ENCODE measurements around the gene JAKMIP2. TPM values are rescaled to one million over a fixed set of nuclear protein-coding genes. Genes with fewer than 3 reads are reported as not detected.

JAKMIP2 gene
- total RNA-seq, 1 donor from 2014 or later, result 1.8 TPM

DNA sequence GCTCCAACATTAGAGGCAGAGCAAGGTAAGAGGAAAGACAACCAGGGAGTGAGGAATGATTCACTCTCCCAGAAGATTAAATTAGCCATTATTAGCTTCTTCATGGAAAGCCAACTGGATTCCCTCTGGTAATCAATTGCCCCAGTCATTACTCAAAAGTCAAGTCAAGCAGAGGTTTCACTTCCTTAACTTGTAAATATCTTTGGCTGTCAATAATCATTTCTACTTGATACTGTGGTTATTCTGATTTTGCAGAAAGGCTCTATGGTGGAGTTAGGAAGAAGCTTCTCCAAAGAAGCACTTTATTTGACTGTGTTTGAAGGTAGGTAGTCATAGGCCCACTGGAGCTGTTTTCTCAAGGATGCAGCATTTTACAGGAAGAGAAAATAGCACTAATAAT is 78.0 kb downstream of the JAKMIP2 start:
- no peak overlapping the region for H3K27ac Mint-ChIP-seq (ENCODE audit: unreplicated experiment)
- no peaks in the 10 kb centered on the region for H3K9me3 Mint-ChIP-seq (ENCODE audit: unreplicated experiment)
- H3K36me3 Mint-ChIP-seq (ENCODE audit: unreplicated experiment), result no peaks in the 10 kb centered on the region
- H3K4me1 Mint-ChIP-seq (ENCODE audit: unreplicated experiment), result no peaks in the 10 kb centered on the region
- no peak for DNase-seq (ENCODE audit: extremely low spot score, unreplicated experiment)
- no peaks in the 10 kb centered on the region for H3K27me3 Mint-ChIP-seq (ENCODE audit: unreplicated experiment)
- TF ChIP-seq, protein P1, sequence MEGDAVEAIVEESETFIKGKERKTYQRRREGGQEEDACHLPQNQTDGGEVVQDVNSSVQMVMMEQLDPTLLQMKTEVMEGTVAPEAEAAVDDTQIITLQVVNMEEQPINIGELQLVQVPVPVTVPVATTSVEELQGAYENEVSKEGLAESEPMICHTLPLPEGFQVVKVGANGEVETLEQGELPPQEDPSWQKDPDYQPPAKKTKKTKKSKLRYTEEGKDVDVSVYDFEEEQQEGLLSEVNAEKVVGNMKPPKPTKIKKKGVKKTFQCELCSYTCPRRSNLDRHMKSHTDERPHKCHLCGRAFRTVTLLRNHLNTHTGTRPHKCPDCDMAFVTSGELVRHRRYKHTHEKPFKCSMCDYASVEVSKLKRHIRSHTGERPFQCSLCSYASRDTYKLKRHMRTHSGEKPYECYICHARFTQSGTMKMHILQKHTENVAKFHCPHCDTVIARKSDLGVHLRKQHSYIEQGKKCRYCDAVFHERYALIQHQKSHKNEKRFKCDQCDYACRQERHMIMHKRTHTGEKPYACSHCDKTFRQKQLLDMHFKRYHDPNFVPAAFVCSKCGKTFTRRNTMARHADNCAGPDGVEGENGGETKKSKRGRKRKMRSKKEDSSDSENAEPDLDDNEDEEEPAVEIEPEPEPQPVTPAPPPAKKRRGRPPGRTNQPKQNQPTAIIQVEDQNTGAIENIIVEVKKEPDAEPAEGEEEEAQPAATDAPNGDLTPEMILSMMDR (IDR thresholded peaks at IDR 0.05), result no peak
- H3K4me3 Mint-ChIP-seq (ENCODE audit: unreplicated experiment), result no peak overlapping the region

DNA sequence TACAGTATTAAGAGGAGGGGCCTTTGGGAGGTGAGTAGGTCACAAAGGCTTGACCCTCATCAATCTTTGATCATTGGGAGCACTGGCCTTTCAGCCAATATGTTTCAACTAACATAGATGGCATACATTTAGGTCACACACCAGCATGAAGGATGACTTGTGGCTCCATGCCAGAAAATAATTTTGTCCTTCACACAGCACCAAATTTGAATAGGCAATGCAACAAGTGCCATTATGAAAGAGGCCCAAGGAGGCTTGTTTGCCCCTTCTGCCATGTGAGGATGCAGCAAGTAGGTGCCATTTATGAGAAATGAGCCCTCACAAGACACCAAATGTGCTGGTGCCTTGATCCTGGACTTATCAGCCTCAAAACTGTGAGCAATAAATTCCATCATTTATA is 81.1 kb downstream of the JAKMIP2 start:
- no peak overlapping the region for H3K4me3 Mint-ChIP-seq (ENCODE audit: unreplicated experiment)
- H3K27ac Mint-ChIP-seq (ENCODE audit: unreplicated experiment), result no peak overlapping the region
- no peak for DNase-seq (ENCODE audit: extremely low spot score, unreplicated experiment)
- no peaks in the 10 kb centered on the region for H3K36me3 Mint-ChIP-seq (ENCODE audit: unreplicated experiment)
- peaks cover 6% of the 10 kb centered on the region for H3K9me3 Mint-ChIP-seq (ENCODE audit: unreplicated experiment)
- TF ChIP-seq, protein P1 (IDR thresholded peaks at IDR 0.05), result no peak
- H3K27me3 Mint-ChIP-seq (ENCODE audit: unreplicated experiment), result no peaks in the 10 kb centered on the region
- no peaks in the 10 kb centered on the region for H3K4me1 Mint-ChIP-seq (ENCODE audit: unreplicated experiment)

DNA sequence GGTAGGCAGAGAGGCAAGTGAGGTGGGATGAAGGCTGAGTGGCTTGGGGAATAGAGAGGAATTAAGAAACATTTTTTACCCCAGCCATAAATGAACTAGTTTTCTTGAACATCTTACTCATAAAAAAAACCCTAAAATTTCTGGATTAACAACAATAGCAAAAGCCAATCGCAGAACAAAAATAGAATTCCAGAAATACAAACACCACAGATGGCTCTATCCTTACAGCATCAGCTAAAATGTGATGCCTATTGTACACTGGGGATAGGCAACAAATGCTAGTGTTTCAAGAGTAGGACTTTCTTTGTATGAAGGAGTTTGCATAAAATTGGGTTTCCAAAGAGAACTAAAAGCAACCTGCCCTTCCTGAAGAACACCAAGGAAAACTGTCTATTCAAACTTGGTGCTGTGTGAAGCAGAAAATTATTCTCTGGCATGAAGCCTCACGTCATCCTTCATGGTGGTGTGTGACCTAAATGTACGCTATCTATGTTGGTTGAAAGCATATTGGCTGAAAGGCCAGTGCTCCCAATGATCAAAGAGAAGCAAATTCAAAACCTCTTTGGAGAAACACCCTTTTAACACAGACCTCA is 82.9 kb downstream of the JAKMIP2 start:
- TF ChIP-seq, protein P1 (IDR thresholded peaks at IDR 0.05), result no peak
- Mint-ChIP-seq H3K27ac (ENCODE audit: unreplicated experiment) (no peak overlapping the region), H3K27me3 (ENCODE audit: unreplicated experiment) (no peaks in the 10 kb centered on the region), H3K4me3 (ENCODE audit: unreplicated experiment) (no peak overlapping the region), H3K9me3 (ENCODE audit: unreplicated experiment) (peaks cover 6% of the 10 kb centered on the region), H3K4me1 (ENCODE audit: unreplicated experiment) (no peaks in the 10 kb centered on the region), H3K36me3 (ENCODE audit: unreplicated experiment) (no peaks in the 10 kb centered on the region)
- DNase-seq (ENCODE audit: extremely low spot score, unreplicated experiment), result no peak

DNA sequence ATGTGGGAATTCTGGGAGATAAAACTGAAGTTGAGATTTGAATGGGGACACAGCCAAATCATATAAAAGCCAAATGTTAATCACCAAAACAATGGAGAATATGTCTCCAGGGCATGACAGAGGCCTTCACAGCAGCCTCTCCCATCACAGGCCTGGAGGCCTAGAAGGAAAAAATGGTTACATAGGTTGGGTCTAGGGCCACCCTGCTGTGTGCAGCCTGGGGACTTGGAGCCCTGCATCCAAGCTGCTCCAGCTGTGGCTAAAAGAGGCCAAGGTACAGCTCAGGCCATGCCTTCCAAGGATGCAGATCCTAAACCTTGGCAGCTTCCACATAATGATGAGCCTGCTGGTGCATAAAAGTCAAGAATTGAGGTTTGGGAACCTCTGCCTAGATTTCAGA is 85.1 kb downstream of the JAKMIP2 start:
- no peak overlapping the region for H3K27ac Mint-ChIP-seq (ENCODE audit: unreplicated experiment)
- TF ChIP-seq, protein P1 (IDR thresholded peaks at IDR 0.05), result no peak
- H3K9me3 Mint-ChIP-seq (ENCODE audit: unreplicated experiment), result peaks cover 6% of the 10 kb centered on the region
- H3K4me3 Mint-ChIP-seq (ENCODE audit: unreplicated experiment), result no peak overlapping the region
- no peak for DNase-seq (ENCODE audit: extremely low spot score, unreplicated experiment)
- H3K4me1 Mint-ChIP-seq (ENCODE audit: unreplicated experiment), result no peaks in the 10 kb centered on the region
- H3K36me3 Mint-ChIP-seq (ENCODE audit: unreplicated experiment), result no peaks in the 10 kb centered on the region
- no peaks in the 10 kb centered on the region for H3K27me3 Mint-ChIP-seq (ENCODE audit: unreplicated experiment)

DNA sequence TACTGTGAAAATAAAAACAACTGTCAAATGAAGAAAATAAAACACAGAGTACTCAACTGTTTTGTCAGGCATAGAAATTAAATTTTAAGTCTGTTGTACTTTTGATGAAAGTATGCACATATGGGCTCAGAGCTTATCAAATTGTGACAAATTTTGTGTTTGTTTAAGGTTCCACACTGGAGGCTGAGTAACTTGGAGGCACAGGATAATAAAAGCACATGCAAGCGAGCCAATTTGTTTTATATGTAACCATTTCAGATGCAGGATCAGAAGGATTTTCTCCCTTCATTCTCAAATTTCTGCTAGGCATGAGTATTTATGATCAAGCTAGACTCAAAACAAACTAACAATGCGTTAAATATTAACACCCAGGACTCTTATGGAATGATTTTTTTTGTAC is 87.8 kb downstream of the JAKMIP2 start:
- TF ChIP-seq, protein P1 (IDR thresholded peaks at IDR 0.05), result no peak
- no peaks in the 10 kb centered on the region for H3K36me3 Mint-ChIP-seq (ENCODE audit: unreplicated experiment)
- peaks cover 6% of the 10 kb centered on the region for H3K9me3 Mint-ChIP-seq (ENCODE audit: unreplicated experiment)
- H3K27ac Mint-ChIP-seq (ENCODE audit: unreplicated experiment), result no peak overlapping the region
- no peak overlapping the region for H3K4me3 Mint-ChIP-seq (ENCODE audit: unreplicated experiment)
- no peaks in the 10 kb centered on the region for H3K27me3 Mint-ChIP-seq (ENCODE audit: unreplicated experiment)
- peaks cover 4% of the 10 kb centered on the region for H3K4me1 Mint-ChIP-seq (ENCODE audit: unreplicated experiment)
- DNase-seq (ENCODE audit: extremely low spot score, unreplicated experiment), result no peak

Measured in osteocyte (in vitro differentiated cells).